HG03439 (cell line): ENCODE results near the gene HSPA8.
A peak's percentile ranks its signal among the peaks of the same experiment; 100 is the strongest.
"Not testable (repeated sequence)": the region's sequence is repeated elsewhere in the genome, so short reads cannot be mapped to it uniquely, and the experiment has no call there.

ENCODE experiments used
- ATAC-seq: cut with Tn5 transposase; IDR thresholded peaks from one replicate; pipeline ENCODE4 v1.9.1; 2021; ENCODE audit warnings: mild to moderate bottlenecking, moderate library complexity; ENCODE audit not compliant: unreplicated experiment

HSPA8 gene

DNA sequence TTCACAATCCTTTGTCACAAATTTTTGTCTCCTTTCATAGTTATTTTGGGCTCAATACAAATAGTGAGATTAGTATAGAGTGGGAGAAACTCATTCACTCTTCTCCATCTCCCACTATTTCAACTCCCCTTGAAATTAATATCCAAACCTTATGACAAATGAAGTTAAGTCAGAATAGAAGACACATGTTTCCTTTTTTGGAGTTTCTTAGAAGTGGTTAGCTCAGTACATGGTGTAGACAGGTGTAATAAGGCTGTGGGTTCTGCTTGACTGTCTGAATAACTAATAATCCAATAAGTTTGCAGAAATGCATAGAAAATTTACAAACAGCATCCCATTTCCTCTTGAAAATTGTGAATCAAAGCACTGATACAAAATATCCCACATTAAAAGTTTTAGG is 10.8 kb upstream of the HSPA8 start:
- no peak for ATAC-seq

DNA sequence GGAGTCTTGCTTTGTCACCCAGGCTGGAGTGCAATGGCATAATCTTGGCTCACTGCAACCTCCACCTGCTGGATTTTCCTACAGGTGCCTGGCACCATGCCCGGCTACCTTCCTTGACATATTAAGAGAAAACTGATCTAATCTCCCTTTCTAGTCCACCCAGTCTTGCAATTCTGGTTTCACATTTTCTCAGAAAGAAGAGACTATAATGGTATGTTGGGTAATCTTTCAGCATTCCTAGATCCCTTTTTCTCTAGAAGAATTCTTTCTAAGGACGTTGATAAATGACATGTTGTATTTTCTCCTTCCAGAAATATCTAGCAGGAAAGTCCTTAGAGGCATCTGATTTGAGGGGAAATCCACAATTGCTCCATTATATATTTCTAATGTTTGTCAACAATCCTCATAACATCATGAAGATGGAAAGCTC is 10.4 kb upstream of the HSPA8 start:
- no peak for ATAC-seq

DNA sequence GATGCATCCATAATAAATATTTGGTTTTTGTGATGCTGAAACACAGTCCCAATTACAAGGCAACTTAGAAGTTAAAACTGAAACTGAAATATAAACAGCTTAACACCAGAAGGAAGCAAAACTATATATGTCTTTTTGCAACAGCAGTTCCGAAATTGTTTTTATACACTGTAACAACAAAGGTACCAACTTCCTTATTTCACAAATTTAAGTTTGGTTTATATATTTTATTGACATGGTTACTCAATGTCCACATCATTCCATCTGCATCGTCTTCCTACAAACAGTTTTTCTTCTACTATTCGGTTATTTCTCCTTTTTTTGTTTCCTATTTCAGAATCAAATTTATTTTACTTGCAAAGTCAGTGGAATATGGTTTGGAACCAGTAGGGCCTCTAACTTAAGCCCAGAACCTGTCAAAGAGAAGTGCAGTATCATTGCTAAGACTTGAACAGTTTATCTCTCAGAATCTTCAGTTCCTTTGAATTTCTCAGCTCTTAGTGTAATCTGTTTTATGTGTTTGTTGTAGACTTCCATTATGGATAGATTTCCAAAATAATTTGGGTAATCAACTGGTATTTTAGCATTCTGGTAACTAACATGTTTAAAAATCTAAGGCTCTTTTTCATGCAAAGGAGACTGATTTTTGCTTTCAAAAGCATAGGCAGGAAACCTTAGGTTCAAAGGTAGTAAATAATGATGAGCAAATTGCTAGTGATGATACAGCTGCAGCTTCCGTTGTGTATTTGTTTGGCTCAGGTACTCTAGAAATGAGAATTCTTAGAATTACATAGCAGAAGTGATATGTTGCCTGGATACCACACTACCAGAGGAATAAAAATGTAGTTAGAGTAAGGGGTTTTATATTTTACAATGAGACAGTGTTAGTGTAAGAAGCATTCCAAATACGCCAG is 8.2 kb upstream of the HSPA8 start:
- peak; percentile 54 for ATAC-seq

DNA sequence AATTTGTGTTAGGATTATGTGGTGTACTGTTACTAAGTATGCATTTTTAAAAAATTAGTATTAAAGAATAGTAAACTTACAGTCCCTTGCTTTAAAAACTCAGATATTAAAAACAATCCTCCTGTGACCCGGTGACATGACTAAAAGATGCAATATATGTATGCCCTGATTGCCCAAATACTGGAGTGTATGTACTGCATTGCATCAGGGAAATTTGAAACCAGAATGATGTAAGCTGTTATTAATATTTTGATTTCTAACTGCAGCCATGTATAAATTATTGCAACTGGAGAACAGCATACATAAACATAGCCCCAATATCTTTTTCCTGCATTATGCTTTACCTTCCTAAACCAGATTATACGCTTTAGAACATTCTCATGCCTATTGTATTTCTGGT is 3.7 kb upstream of the HSPA8 start:
- no peak for ATAC-seq

DNA sequence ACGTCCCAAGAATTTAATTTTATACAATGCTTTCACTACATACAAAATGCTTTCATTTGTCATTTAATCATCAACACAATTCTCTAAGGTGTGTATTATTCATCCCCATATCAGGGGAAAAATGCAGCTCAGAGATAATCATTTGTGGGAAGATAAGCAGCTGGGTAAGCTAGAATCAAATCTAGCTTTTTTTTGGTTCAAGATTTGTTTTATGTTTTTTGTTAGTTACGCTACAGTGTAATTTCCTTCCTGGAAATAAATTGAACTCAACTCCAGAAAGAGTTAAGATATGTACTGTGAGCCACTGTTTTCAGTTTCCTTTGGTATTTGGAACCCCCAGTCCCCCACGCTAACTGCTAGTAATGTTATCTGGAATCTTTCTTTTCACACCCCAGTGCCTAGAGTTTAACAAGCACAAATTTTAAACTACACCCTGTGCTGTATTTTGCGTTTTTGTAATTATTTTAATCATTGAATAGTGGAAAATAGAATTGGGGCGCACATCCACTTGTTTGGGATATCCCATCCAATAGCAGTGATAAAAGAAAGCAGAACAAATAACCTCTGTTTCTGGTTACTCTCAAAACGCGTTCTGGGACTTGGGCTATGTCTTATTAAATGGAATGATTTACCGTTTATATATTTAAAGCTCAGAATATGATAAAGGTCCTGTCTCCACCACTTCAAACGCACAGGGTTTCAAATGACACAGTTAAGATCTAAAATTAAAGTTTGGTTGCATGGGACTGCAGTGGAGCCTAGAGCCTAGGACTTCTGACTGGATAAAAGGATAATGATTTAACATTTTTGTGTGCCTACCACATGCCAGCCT is 2.1 kb upstream of the HSPA8 start:
- ATAC-seq = no peak

DNA sequence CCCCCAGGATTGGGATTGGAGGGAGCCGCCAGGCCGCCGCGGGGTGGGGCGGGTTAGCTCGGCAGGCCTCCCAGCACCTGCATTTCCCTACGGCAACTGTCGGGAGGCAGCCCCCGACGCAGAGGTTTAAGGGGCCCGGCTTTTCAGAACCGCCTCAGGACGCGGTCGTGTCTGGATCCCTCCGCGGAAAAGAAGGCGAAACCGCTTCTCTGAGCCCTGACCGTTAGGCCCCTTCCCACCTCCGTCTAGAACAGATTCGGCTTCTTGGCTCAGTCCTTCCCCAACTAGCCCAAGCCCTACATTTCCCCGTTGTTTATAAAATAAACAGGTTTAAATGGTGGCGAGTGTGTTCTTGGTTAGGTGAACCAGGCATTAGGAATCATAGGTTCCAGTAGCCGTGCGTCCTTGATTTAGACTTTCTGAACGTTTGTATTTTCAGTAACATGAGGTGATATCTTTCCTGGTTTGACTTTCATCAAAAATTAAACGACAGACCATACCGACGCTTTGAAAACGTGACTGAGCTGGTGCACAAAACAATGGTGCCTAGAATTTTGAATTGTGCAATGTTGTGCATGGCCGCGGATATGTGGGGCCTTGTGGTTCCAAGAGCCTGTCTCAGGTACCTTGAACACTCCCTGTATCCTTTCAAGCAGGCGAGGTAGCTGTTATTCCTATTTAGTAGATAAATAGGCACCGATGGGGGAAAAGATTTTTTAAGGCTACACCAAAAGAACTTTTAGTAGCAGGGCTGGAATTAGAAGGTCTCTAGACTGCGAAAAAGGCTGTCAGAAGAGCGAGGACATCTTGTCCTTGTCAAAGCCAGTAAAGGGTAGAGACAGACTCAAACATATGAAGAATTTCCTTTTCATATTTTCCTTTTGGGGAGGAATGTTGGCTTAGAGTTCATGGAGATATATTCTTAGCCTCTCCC is 1.2 kb upstream of the HSPA8 start:
- ATAC-seq = no peak

DNA sequence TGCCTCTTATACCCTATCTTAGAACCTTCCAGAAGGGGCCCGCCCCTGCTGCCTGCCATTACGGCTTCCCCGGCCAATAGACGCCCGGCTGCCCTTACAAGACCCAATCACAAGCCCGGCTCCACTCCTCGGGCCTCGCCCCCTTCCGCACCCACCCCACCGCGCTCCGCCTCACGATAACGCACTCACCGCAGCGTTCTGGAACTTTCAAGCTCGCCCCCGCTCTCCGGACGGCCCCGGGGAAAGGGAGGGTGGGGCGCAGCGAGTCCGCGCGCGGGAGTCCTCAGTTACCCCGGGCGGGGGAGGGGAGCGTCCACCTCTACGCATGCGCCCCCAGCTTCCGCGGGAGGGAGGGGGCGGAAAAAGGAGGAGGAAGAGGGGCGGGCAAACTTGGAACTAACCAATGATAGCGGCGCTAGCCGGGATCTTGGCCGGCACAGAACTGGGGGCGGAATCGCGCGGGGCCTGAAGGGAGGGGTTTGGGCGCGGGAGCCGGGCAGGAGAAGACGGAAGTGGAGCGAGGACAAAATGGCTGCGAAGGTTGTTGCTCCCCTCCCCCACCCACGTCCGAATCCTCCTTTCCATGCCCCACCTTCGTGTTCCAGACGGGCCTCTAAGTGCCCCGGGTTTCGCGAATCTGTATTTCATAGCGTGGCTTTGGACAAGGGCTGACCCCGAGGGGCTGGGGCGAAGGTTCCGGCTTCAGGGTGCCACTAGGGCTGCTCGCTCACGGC is 389 bp upstream of the HSPA8 start:
- ATAC-seq = peak; percentile 84

DNA sequence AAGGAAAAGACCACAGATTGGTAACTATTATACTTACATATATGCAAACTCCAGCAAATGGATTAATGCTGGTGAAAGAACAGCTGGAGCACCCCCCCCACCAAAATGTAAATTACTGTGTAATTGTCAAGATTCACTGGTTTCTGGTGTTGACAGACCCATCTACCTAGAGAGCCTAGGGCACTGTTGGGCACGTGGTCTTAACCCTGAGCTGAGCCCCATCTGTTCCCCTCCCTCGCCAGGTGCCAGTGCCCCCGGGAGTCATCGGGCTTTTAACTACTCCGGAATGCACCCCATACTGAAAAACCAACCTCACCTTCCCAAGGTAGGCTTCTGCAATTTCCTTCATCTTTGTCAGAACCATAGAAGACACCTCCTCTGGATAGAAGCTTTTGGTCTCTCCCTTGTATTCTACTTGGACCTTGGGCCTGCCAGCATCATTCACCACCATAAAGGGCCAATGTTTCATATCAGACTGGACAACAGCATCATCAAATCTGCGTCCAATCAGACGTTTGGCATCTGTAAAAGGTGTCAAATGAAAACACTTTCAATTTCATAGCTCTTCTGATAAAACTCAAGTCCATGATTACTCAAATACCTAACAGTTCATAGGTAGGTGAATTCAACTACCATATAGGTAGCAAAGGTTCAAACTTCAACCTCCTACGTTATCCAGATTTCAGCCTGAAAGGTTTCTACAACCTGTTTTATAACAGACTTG is 1.5 kb downstream of the HSPA8 start:
- ATAC-seq = no peak

DNA sequence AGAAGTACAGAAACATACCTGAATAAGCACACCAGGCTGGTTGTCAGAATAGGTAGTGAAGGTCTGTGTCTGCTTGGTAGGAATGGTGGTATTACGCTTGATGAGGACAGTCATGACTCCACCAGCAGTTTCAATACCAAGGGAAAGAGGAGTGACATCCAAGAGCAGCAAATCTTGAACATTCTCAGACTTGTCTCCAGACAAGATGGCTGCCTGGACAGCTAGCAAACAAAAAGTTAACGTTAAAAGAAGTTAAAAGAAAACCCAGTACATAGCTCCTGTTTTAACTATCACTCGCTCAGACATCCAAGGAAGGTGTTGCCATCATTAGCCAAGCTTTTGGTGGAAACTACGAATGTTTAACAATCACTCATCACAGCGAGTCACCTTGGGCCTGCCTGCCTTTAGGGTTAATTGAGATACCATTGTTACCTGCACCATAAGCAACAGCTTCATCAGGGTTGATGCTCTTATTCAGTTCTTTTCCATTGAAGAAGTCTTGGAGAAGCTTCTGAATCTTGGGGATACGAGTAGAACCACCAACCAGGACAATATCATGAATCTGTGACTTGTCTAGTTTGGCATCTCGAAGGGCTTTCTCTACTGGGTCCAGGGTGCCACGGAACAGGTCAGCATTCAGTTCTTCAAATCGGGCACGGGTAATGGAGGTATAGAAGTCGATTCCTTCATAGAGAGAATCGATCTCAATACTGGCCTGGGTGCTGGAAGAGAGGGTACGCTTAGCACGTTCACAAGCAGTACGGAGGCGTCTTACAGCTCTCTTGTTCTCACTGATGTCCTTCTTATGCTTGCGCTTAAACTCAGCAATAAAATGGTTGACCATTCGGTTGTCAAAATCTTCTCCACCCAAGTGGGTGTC is 2.7 kb downstream of the HSPA8 start:
- ATAC-seq = not testable (repeated sequence)

DNA sequence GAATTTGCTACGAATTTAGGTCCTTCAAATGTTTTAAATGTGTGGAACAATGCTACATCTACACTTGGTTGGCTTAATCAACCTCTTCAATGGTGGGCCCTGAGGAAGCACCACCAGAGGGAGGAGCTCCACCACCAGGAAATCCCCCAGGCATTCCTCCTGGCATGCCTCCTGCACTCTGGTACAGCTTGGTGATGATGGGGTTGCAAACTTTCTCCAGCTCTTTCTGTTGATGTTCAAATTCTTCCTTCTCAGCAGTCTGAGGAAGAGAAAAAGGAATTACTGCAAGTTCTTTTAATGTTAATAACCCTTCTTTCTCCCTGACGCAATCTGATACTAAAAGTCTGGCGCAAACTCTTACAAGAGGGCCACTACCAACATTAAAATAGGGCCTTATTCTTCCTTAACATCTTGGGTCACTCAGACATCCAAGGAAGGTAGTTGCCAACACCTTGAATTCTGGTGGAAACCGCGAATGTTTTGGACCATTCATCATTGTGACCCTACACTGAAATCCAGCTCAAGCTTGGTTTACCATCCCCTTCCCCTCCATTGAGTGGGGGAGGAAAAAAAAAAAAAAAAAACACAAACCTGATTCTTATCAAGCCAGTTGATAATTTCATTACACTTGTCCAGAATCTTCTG is 4.2 kb downstream of the HSPA8 start:
- ATAC-seq = no peak

DNA sequence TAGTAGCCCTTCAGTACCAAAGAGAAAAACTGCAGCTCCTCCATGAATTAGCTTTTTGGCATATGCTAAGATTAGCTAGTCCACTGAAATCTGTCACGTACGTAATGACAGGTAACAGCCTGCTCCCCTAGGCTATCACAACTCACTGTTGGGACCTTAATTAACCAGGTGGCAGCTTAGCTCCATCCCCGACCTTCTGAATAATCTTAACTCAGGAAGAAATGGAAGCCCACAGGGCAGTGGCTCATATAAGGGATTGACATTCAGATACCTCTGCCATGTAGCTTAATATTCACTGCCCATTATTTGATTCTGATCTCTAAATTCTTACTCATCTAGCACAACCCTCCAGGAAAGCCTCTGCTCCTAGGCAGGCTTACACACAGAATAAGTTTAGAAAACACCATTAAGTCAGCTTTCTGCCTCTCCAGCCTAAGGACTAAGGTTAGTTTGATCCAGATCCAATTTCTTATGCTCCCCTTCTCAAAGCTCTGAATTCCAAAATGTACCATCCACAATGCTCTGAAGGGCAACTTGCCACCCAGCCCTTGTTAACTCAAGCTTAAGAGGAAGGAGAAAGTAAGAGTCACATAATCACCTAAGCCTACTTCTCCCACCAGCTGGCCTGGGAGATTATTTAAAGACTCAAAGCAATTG is 5.0 kb downstream of the HSPA8 start:
- no peak for ATAC-seq

DNA sequence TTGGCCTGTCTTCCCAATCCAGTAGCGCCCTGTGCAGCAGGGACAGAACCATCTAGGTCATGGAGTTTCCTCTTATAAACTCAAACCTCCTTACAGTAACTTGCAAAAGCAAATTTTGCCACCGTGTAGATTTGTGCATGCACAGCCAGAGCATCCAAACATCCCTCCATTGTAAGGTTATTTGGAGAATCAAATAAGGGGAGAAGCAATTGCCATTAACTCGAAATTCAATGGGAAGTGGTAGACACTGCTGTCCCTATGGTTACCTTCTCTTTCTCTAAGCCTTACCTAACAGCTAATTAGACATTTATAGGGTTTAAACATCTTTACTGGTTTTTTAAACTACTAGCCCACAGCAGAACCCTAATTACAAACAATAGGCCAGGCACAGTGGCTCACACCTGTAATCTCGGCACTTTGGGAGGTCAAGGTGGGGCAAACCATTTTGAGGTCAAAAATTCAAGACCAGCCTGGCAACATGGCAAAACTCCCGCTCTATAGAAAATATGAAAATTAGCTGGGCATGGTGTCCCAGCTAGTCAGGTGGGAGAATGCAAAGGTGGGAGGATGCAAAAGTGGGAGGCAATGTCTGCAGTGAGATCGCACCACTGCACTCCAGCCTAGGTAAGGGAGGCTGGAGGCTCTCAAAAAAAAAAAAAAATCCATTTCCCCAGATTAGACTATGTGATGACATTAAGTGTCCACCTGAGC is 6.6 kb downstream of the HSPA8 start:
- no peak for ATAC-seq

DNA sequence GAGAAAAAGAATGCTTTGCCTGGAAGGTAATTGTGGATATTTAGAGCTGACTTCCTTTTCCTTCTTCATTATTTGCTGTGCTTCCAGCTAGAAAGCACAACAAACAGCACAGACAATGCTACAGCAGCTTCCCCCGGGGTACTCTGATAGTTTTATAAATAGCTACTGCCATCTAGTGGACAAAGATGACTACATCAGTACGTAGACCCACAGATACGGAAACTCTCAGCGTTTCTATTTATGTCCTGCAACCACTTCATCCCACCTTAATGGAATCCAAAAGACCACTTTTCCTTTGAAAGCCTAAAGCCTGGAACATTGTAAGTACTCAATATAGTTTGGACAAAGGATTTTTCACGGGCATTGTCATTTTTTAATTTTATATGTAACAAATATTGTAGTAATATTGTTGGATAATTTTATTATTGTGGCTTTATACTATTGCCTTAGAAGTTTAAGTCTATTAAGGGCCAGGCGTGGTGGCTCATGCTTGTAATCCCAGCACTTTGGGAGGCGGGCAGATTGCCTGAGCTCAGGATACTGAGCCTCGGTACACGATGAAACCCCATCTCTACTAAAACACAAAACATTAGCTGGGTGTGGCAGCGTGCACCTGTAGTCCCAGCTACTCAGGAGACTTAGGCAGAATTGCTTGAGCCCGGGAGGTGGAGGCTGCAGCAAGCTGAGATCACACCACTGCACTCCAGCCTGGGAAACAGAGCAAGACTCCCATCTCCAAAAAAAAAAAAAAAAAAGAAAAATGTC is 7.5 kb downstream of the HSPA8 start:
- ATAC-seq = peak; percentile 55

DNA sequence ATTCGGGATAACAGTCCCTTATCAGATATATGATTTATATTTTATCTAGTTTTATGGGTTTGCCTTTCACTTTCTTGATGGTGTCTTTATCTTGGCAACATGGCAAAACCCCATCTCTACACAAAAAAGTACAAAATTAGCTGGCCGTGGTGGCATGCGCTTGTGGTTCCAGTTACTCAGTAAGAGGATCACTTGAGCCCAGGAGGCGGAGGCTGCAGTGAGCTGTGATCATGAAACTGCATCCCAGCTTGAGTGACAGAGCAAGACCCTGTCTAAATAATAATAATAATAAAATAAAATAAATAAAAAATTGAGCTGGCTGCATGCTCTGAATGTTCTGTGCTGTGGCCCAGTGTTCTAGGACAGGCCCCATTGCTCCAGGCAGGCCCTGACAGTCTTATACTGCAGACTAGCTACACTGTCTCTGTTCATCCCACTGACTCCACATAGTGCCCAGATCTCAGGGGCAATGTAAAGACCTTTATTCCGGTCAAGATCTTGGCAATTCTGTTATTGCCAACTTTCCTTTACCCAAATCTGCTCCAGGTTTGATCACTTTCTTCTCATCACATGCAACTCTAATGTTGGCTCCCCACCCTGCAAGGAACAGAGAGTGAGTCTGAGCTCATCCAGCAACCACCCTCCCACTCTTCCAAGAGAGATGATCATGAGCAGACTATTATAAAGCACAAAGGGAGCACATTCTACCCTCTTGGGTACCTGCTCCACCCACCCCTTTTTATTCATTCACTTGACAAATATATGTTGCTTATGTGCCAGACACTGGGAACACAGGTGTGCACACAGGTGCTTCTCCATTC is 8.8 kb downstream of the HSPA8 start:
- no peak for ATAC-seq

DNA sequence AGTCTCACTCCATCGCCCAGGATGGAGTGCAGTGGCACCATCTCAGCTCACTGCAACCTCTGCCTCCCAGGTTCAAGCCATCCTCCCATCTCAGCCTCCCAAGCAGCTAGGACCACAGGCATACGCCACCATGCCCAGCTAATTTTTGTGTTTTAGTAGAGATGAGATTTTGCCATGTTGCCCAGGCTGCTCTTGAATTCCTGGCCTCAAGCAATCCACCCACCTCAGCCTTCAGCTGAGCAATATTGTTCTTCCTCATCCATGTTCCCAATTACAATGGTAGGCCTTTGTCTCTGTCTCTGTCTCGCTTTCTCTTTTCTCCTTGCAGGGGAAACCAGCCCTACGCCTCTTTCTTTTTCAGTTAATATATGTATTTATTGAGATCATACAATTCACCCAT is 10.3 kb downstream of the HSPA8 start:
- no peak for ATAC-seq
